Thyroid gland (tissue), 4 donors: ENCODE measurements around the gene RGP1. TPM values are rescaled to one million over a fixed set of nuclear protein-coding genes. Genes with fewer than 3 reads are reported as not detected.

Experiments
- DNase-seq, 2 donors: peaks; one replicate each; pipeline ENCODE4 v3.0.0-alpha.2; 2019
- H3K27ac ChIP-seq, 3 donors: fragments of 200-600 bp; sonication (generic); 1 replicate in 2 of 3; 2 replicates in 1 of 3; pipeline ENCODE4 v1.5.1; 2016 to 2019; ENCODE audit warnings: mild to moderate bottlenecking in 1 of 3, moderate library complexity in 1 of 3
- H3K27me3 ChIP-seq: fragments of 200-600 bp; sonication (generic); one replicate; pipeline ENCODE4 v1.5.1; 2019
- H3K36me3 ChIP-seq, 2 donors: fragments of 200-600 bp; sonication (generic); one replicate each; pipeline ENCODE4 v1.5.1; 2016 to 2019
- H3K4me1 ChIP-seq, 2 donors: fragments of 200-600 bp; sonication (generic); one replicate each; pipeline ENCODE4 v1.5.1; 2017 to 2019
- H3K4me3 ChIP-seq, 3 donors: fragments of 200-600 bp; sonication (generic); replicated peaks in 1 of 3; 1 replicate in 2 of 3; 2 replicates in 1 of 3; pipeline ENCODE4 v1.5.1; 2016; ENCODE audit warnings: mild to moderate bottlenecking in 1 of 3
- H3K9me3 ChIP-seq: fragments of 200-600 bp; sonication (generic); one replicate; pipeline ENCODE4 v1.5.1; 2017
- POLR2A ChIP-seq, 2 donors: fragments of 450-650 bp; IDR thresholded peaks; one replicate each; pipeline ENCODE4 v1.6.1; 2017; ENCODE audit warnings: antibody characterized with exemption in 2 of 2, mild to moderate bottlenecking in 2 of 2, moderate library complexity in 1 of 2
- WGBS, 2 donors: methylation state at CpG; one replicate each; pipeline ENCODE4 v1.1.5; 2017; 5-methylcytosine and 5-hydroxymethylcytosine counted together
- intact Hi-C: fragments of 100-400 bp; cut with DNase I; formaldehyde crosslinking; loops from one replicate; pipeline ENCODE4 v1.15.1; 2023
- total RNA-seq, 4 donors: library from RNA; depleted of rRNA; stranded (reverse); fragments of >200 nt; gene quantifications; one replicate each; pipeline ENCODE4 v1.2.3, GENCODE V29; 2016
- TF ChIP-seq, protein P1 (sequence below), 6 experiments: fragments of 200-600 bp in 3 of 6; fragments of 450-650 bp in 3 of 6; sonication (generic) in 3 of 6; IDR thresholded peaks; one replicate each; pipeline ENCODE4 v1.5.1; 2016 to 2019; ENCODE audit warnings: antibody characterized with exemption in 6 of 6, mild to moderate bottlenecking in 2 of 6, inconsistent platforms in 1 of 6, moderate library complexity in 1 of 6

RGP1 gene
- total RNA-seq, 4 donors from 2014 or later = 25.4 to 34.0 (median 30.2) TPM

- intact Hi-C loops = no loop called here
- no peak for DNase-seq
- H3K9me3 ChIP-seq = no peaks in the 10 kb centered on the region
- H3K36me3 ChIP-seq = peaks cover 98 to 99% of the 10 kb centered on the region in 2 donors
- no peak for TF ChIP-seq POLR2A (IDR thresholded peaks at IDR 0.05)
- TF ChIP-seq, protein P1, sequence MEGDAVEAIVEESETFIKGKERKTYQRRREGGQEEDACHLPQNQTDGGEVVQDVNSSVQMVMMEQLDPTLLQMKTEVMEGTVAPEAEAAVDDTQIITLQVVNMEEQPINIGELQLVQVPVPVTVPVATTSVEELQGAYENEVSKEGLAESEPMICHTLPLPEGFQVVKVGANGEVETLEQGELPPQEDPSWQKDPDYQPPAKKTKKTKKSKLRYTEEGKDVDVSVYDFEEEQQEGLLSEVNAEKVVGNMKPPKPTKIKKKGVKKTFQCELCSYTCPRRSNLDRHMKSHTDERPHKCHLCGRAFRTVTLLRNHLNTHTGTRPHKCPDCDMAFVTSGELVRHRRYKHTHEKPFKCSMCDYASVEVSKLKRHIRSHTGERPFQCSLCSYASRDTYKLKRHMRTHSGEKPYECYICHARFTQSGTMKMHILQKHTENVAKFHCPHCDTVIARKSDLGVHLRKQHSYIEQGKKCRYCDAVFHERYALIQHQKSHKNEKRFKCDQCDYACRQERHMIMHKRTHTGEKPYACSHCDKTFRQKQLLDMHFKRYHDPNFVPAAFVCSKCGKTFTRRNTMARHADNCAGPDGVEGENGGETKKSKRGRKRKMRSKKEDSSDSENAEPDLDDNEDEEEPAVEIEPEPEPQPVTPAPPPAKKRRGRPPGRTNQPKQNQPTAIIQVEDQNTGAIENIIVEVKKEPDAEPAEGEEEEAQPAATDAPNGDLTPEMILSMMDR (IDR thresholded peaks at IDR 0.05) = no peak
- H3K27me3 ChIP-seq = no peaks in the 10 kb centered on the region
- H3K27ac ChIP-seq = no peak overlapping the region
- WGBS, 2 donors = 92 to 97% methylated on average over 14 to 15 of the region's 15 CpGs
- H3K4me3 ChIP-seq = no peak overlapping the region
- H3K4me1 ChIP-seq = no peaks in the 10 kb centered on the region
Measured at GRCh38 chr9:35718721-35719511, 30.2 kb upstream of the RGP1 start.

- WGBS, 2 donors = 95 to 100% methylated on average over 4 of the region's 4 CpGs
Measured at GRCh38 chr9:35719546-35719945, 29.5 kb upstream of the RGP1 start.

DNA sequence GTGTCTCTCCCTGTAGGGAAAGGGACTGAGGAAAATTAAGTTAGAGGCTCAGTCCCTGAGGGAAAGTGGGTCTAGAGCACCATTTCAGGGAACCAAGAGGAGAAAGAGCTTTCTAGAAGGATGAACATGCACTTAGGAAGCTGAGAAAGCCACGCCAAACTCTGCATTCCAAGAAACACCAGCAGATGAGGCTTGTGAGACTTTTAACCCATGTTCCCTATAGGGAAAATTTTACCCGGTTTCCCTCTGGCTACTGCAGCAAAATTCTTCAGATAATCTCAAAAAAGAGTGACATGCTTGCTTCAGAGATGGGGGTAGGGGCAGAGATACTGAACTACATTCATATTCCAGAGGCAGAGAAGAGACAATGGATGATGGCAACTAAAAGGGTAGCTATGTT is 25.7 kb upstream of the RGP1 start:
- H3K27me3 ChIP-seq = no peaks in the 10 kb centered on the region
- H3K4me3 ChIP-seq = no peak overlapping the region
- peaks cover 66 to 70% of the 10 kb centered on the region in 2 donors for H3K36me3 ChIP-seq
- TF ChIP-seq POLR2A (IDR thresholded peaks at IDR 0.05) = no peak
- TF ChIP-seq, protein P1 (IDR thresholded peaks at IDR 0.05) = no peak
- DNase-seq = no peak
- peaks cover 10 to 16% of the 10 kb centered on the region in 2 donors for H3K4me1 ChIP-seq
- no peak overlapping the region for H3K27ac ChIP-seq
- WGBS, 2 donors = 88 to 96% methylated on average over 2 of the region's 2 CpGs
- no peaks in the 10 kb centered on the region for H3K9me3 ChIP-seq
- intact Hi-C loops = no loop called here

More at GRCh38 chr9:35719546-35719945, 29.5 kb upstream of the RGP1 start:
- Histone ChIP-seq H3K36me3 (peaks cover 98 to 99% of the 10 kb centered on the region in 2 donors), H3K4me1 (no peaks in the 10 kb centered on the region), H3K27me3 (no peaks in the 10 kb centered on the region), H3K4me3 (no peak overlapping the region), H3K27ac (no peak overlapping the region), H3K9me3 (no peaks in the 10 kb centered on the region)
- no peak for TF ChIP-seq POLR2A (IDR thresholded peaks at IDR 0.05)
- TF ChIP-seq, protein P1 (IDR thresholded peaks at IDR 0.05) = no peak
- intact Hi-C loops = no loop called here
- DNase-seq = no peak

DNA sequence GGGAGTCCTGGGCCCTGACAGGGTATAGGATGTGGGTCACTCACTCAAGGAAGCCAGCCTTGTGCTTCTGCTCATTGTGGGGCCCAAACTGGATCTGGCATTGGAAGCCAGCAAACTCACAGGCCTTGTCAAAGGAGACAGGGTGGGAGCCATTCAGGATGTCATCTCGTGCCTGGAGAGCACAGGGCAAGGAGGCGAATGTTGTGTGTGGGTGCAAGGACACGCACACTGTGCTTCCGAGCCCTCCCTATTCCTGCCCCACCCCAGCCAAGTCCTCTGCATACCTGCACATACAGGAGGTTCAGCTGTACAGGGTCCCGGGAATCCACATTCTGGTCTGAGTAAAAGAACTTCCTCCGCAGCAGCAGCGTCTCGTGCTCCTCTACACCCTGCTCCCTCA is 25.2 kb upstream of the RGP1 start:
- H3K36me3 ChIP-seq = peaks cover 61 to 66% of the 10 kb centered on the region in 2 donors
- DNase-seq = no peak

More for the DNA sequence above, 25.2 kb upstream of the RGP1 start:
- TF ChIP-seq, protein P1 (IDR thresholded peaks at IDR 0.05) = no peak
- TF ChIP-seq POLR2A (IDR thresholded peaks at IDR 0.05) = no peak
- intact Hi-C loops = no loop called here
- Histone ChIP-seq H3K4me1 (peaks cover 14 to 20% of the 10 kb centered on the region in 2 donors), H3K9me3 (no peaks in the 10 kb centered on the region), H3K27me3 (no peaks in the 10 kb centered on the region), H3K4me3 (no peak overlapping the region), H3K27ac (no peak overlapping the region)
- WGBS, 2 donors = 94% methylated on average over 8 of the region's 8 CpGs
